Posterior cingulate gyrus (tissue), 11 donors: ENCODE results near the gene TMEM98.
A peak's percentile ranks its signal among the peaks of the same experiment; 100 is the strongest.
"Not testable (repeated sequence)": the region's sequence is repeated elsewhere in the genome, so short reads cannot be mapped to it uniquely, and the experiment has no call there.

ENCODE experiments used
- DNase-seq, 10 donors: peaks; one replicate each; pipeline versions ENCODE4 v3.0.0 to v3.0.0-alpha.2; 2020 to 2021; ENCODE audit warnings: mixed read lengths in 3 of 10
- intact Hi-C: fragments of 100-400 bp; cut with DNase I; formaldehyde crosslinking; loops from one replicate; pipeline ENCODE4 v1.15.1; 2023

Gene TMEM98

GRCh38 chr17:32936894-32937500 lies 9.0 kb downstream of the TMEM98 start:
- intact Hi-C loops: loop anchor here (5.0 kb wide), 1 partner anchor 155 kb away; no protein-coding TSS in a partner anchor
- peak in 8 of 10 donors; percentile 53 to 94 (median 68) for DNase-seq

GRCh38 chr17:32940706-32941390 lies 12.9 kb downstream of the TMEM98 start:
- no peak for DNase-seq
- intact Hi-C loops: no loop called here

GRCh38 chr17:32941419-32942032 lies 13.6 kb downstream of the TMEM98 start:
- DNase-seq: no peak
- intact Hi-C loops: no loop called here

GRCh38 chr17:32943206-32943605 lies 15.3 kb downstream of the TMEM98 start:
- DNase-seq: no peak

GRCh38 chr17:32943647-32944191 lies 15.8 kb downstream of the TMEM98 start:
- no peak for DNase-seq
- intact Hi-C loops: no loop called here

More at GRCh38 chr17:32943206-32943605, 15.3 kb downstream of the TMEM98 start:
- intact Hi-C loops: no loop called here

- DNase-seq: no peak
- intact Hi-C loops: no loop called here
Observed at GRCh38 chr17:32944248-32945020, 16.5 kb downstream of the TMEM98 start.

GRCh38 chr17:32946375-32947135 lies 18.6 kb downstream of the TMEM98 start:
- intact Hi-C loops: no loop called here
- no peak for DNase-seq

- DNase-seq: no peak
- intact Hi-C loops: no loop called here
Observed at GRCh38 chr17:32947736-32948135, 19.8 kb downstream of the TMEM98 start.

- intact Hi-C loops: no loop called here
- no peak for DNase-seq
Observed at GRCh38 chr17:32949181-32949580, 21.2 kb downstream of the TMEM98 start.

GRCh38 chr17:32952491-32952890 lies 24.5 kb downstream of the TMEM98 start:
- intact Hi-C loops, DNase-seq: not testable (repeated sequence)

- intact Hi-C loops: no loop called here
Observed at GRCh38 chr17:32953045-32953444, 25.1 kb downstream of the TMEM98 start.

GRCh38 chr17:32953857-32954256 lies 25.9 kb downstream of the TMEM98 start:
- no peak for DNase-seq
- intact Hi-C loops: no loop called here

More at GRCh38 chr17:32953045-32953444, 25.1 kb downstream of the TMEM98 start:
- DNase-seq: no peak

GRCh38 chr17:32954477-32954876 lies 26.5 kb downstream of the TMEM98 start:
- intact Hi-C loops: no loop called here
- no peak for DNase-seq

GRCh38 chr17:32955155-32955554 lies 27.2 kb downstream of the TMEM98 start:
- intact Hi-C loops: no loop called here
- DNase-seq: no peak

GRCh38 chr17:32956240-32956970 lies 28.5 kb downstream of the TMEM98 start:
- intact Hi-C loops: no loop called here

GRCh38 chr17:32958418-32958817 lies 30.5 kb downstream of the TMEM98 start:
- DNase-seq: no peak

More at GRCh38 chr17:32956240-32956970, 28.5 kb downstream of the TMEM98 start:
- no peak for DNase-seq

GRCh38 chr17:32960815-32961214 lies 32.9 kb downstream of the TMEM98 start:
- intact Hi-C loops: no loop called here
- no peak for DNase-seq

More at GRCh38 chr17:32958418-32958817, 30.5 kb downstream of the TMEM98 start:
- intact Hi-C loops: no loop called here

GRCh38 chr17:32962320-32962711 lies 34.4 kb downstream of the TMEM98 start:
- DNase-seq: no peak
- intact Hi-C loops: no loop called here

- intact Hi-C loops: no loop called here
- no peak for DNase-seq
Observed at GRCh38 chr17:32964541-32964940, 36.6 kb downstream of the TMEM98 start.
